SK-N-MC (cell line): Measurements from ENCODE around the gene ARHGAP23.

Source experiments
- DNase-seq: peaks from one replicate; pipeline ENCODE4 v3.0.0-alpha.2; 2011; ENCODE audit warnings: low read depth, low spot score
- H3K27ac ChIP-seq: fragments of 200-600 bp; sonication (generic); 2 replicates; pipeline ENCODE4 v1.5.1; 2016; ENCODE audit warnings: mixed run types
- H3K36me3 ChIP-seq: fragments of 200-600 bp; sonication (generic); 2 replicates; pipeline ENCODE4 v1.6.1; 2017; ENCODE audit warnings: antibody characterized with exemption, low read length, mixed read lengths; ENCODE audit not compliant: insufficient read depth
- H3K4me3 ChIP-seq: fragments of 200-600 bp; sonication (generic); 2 replicates; pipeline ENCODE4 v1.5.1; 2016
- H3K9ac ChIP-seq: fragments of 200-600 bp; sonication (generic); 2 replicates; pipeline ENCODE4 v1.8.0; 2017; ENCODE audit warnings: mixed run types, mixed read lengths; ENCODE audit not compliant: insufficient read length
- H3K9me3 ChIP-seq: fragments of 200-600 bp; sonication (generic); 2 replicates; pipeline ENCODE4 v1.6.1; 2017; ENCODE audit warnings: low read depth, mild to moderate bottlenecking, antibody characterized with exemption, low read length, moderate library complexity, mixed read lengths
- EZH2 ChIP-seq: fragments of 200-600 bp; sonication (generic); IDR thresholded peaks from one replicate; pipeline ENCODE4 v1.6.1; 2017; ENCODE audit warnings: antibody characterized with exemption
- FOXP2 ChIP-seq: optimal IDR thresholded peaks from 2 replicates; pipeline ENCODE3; 2011; ENCODE audit warnings: mild to moderate bottlenecking, moderate library complexity; ENCODE audit not compliant: insufficient read depth; ENCODE audit errors: extremely low read length, control extremely low read depth
- POLR2AphosphoS5 ChIP-seq: IDR thresholded peaks from 2 replicates; pipeline ENCODE4 v1.6.1; 2012; ENCODE audit warnings: mild to moderate bottlenecking, low read depth, low read length, borderline replicate concordance

ARHGAP23 gene

DNA sequence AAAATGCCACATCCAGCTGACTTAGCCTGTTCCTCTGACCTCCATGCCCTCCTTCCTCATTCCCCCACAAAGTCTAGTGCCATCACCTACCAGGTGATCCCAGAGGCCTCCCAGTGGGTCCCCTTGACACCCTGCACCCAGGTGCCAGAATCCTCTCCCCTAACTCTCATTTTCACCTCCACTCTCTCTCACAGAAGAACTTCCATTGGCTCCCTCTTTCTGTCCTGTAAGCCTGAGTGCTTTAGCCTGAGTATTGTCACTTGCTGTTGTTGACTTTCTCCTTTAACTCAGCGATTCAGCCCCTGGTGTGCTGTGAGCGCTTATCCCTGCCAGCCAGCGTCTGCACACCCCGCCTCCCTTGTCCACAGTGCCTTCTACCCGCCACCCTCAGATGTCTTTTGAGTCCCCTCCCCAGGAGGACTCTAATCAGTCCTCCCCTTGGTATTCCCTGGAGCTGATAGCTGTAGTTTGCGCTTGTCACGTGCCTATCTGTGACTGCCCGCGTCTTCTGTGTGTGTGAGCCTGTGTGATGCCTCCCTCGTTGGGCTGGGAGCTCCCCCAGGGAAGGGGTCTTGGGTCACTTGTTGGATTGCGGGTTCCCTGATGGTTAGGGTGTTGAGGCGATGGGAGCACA is 31.9 kb downstream of the ARHGAP23 start:
- H3K9ac ChIP-seq, result no peak overlapping the region
- no peak for DNase-seq
- peaks cover 8% of the 10 kb centered on the region; the same call in 1 of the 2 replicates for H3K36me3 ChIP-seq
- H3K9me3 ChIP-seq, result no peaks in the 10 kb centered on the region
- TF ChIP-seq POLR2AphosphoS5 (no peak), EZH2 (no peak), FOXP2 (no peak)
- H3K4me3 ChIP-seq, result no peak overlapping the region
- H3K27ac ChIP-seq, result peak overlapping the region; percentile 46

DNA sequence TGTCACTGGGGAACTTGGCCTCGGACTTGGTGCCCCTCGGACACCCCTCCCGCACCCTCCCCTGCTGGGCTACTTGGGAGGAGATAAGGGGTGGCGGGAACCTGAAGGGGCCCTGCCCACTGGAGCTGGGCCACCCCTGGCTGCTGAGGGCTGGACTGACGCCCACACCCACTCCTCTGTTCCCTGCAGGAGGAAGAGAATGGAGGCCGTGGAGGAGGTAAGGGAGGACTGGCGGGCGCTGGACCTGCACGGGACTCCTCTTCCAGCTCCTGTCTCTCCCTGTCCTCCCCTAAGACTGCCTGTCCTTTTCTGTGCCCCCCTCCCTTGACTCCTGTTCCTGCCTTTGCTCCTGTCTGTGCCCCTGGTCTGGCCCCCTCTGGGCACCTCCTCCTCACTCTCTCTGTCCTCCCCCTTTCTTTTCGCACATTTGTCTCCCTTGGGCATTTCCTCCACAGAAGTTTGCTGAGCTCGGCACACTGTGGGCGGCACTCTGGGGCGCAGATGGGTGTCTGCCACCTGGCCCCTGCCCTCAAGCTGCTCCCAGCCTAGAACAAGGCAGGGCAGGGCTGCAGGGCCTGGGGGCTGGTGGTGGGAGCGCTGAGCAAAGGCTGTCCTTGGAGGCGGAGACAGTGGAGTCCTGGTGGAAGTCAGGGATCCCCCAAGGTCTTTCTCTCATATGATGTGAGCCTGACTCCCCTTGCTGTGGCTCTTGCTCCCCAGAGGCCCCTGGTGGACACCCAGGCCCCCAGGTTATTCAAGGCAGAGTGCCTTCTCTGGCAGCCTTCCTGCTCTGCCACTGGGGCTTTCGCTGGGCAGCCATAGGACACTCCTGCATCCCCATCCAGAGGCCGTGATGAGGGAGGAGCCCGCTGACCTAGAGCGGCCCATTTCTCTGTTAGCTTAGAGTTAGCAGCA is 32.7 kb downstream of the ARHGAP23 start:
- Histone ChIP-seq H3K36me3 (peaks cover 9% of the 10 kb centered on the region; the same call in 1 of the 2 replicates), H3K27ac (peak overlapping the region; percentile 31; the same call in 1 of the 2 replicates), H3K9ac (no peak overlapping the region), H3K4me3 (no peak overlapping the region), H3K9me3 (no peaks in the 10 kb centered on the region)
- TF ChIP-seq FOXP2 (no peak), POLR2AphosphoS5 (no peak), EZH2 (no peak)
- no peak for DNase-seq

DNA sequence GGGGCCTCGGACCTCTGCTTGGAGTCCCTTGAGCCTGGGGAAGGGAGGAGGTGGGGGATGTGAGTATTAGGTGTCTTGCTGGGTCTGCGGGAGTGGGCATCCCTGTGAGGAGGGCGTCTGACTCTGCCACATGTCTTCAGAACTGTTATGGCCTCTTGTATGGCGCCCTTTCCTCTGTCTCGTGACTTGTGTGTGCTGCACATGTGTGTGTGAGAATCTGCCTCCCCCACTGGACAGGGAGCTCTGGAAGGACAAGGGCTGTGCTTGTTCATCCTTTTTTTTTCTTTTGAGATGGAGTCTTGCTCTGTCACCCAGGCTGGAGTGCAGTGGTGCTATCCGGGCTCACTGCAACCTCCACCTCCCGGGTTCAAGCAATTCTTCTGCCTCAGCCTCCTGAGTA is 33.4 kb downstream of the ARHGAP23 start:
- Histone ChIP-seq H3K9me3 (no peaks in the 10 kb centered on the region), H3K36me3 (peaks cover 15% of the 10 kb centered on the region; the same call in 1 of the 2 replicates), H3K27ac (no peak overlapping the region), H3K4me3 (no peak overlapping the region), H3K9ac (no peak overlapping the region)
- TF ChIP-seq POLR2AphosphoS5, result no peak
- TF ChIP-seq EZH2, result no peak
- no peak for TF ChIP-seq FOXP2
- DNase-seq, result no peak

DNA sequence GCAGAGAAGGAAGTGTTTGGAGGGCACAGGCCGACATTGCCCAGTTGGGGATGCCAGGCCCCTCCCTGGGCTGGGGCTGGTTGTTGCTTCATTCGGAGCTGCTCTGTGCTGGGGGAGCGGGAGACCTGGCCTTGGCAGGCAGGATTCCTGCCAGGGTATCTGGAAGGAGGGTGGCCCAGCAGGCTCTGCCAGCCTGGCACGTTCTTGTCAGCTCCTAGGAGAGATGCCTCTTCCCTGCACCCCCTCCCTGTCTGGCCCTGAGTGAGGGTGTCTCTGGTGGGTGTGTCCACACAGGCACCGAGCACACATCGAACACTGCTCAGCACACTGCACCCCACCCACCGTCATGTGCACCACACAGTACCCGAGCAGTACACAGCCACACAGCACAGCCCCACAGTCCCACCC is 35.2 kb downstream of the ARHGAP23 start:
- Histone ChIP-seq H3K4me3 (no peak overlapping the region), H3K36me3 (peaks cover 33% of the 10 kb centered on the region; the same call in 1 of the 2 replicates), H3K9ac (no peak overlapping the region), H3K27ac (0 out of 2 replicates have a peak overlapping the region, but pooled peaks have one; percentile 10), H3K9me3 (no peaks in the 10 kb centered on the region)
- no peak for TF ChIP-seq EZH2
- no peak for TF ChIP-seq FOXP2
- TF ChIP-seq POLR2AphosphoS5, result no peak
- DNase-seq, result no peak

DNA sequence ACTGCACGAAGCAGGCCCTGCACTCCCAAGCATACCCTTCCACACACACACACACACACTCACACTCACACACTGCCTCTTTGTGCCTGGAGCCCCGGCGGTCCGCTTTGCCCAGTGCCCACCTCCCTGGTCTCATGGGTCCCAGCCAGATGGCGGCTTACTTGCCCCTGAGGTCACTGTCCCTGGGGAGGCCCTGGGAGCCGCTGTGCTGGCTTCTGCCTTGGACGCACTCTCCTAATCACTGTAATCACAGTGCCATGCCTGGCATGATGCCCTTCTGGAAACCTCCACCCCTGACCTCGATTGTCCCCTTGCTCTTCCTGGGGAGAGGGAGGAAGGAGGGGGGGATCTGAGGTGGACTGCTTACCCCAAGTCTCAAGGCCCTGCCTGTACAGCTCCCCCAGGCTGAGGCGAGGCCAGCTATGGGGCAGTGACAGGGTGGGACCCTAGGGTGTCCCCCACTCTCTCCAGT is 36.0 kb downstream of the ARHGAP23 start:
- peak overlapping the region; percentile 10 for H3K27ac ChIP-seq
- H3K4me3 ChIP-seq, result peak overlapping the region; percentile 84
- TF ChIP-seq FOXP2 (no peak), POLR2AphosphoS5 (no peak)
- no peak for DNase-seq
- peaks cover 33% of the 10 kb centered on the region; the same call in 1 of the 2 replicates for H3K36me3 ChIP-seq
- peak overlapping the region; percentile 24 for H3K9ac ChIP-seq
- H3K9me3 ChIP-seq, result no peaks in the 10 kb centered on the region

DNA sequence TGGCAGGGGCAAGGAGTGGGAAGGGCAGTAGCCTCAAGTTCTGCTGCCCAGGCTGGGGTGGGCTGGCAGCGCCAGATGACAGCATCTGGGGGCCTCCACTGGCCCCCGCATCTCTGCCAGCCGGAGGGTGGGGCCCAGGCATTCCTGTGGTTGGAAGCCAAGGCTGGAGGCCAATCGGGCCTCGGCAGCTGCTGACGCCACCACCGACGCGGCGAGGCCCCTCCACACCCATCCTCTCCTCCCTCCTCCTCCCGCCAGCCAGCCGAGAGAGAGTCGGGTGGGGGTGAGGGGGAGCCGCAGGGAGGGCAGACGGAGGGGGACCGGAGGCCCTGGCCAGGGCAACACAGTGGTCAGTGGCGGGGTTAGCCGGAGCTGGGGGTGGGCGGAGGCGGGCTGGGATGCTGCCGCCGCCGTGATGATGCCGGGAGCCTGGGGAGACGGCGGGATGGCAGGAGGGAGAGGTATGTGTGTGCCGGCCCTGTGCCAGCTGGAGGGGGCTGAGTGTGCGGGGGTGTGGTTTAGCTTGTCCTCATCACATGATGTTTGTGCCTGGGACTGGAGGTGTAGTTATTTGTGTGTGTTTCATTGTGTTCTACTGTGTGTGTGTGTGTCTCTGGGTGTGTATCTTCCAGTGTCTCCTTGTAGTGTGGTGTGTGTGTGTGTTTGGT is 36.6 kb downstream of the ARHGAP23 start:
- TF ChIP-seq POLR2AphosphoS5 (no peak), EZH2 (no peak), FOXP2 (no peak)
- Histone ChIP-seq H3K27ac (peak overlapping the region; percentile 50), H3K36me3 (peaks cover 33% of the 10 kb centered on the region; the same call in 1 of the 2 replicates), H3K9ac (peak overlapping the region; percentile 73), H3K9me3 (no peaks in the 10 kb centered on the region), H3K4me3 (peak overlapping the region; percentile 84)
- no peak for DNase-seq

DNA sequence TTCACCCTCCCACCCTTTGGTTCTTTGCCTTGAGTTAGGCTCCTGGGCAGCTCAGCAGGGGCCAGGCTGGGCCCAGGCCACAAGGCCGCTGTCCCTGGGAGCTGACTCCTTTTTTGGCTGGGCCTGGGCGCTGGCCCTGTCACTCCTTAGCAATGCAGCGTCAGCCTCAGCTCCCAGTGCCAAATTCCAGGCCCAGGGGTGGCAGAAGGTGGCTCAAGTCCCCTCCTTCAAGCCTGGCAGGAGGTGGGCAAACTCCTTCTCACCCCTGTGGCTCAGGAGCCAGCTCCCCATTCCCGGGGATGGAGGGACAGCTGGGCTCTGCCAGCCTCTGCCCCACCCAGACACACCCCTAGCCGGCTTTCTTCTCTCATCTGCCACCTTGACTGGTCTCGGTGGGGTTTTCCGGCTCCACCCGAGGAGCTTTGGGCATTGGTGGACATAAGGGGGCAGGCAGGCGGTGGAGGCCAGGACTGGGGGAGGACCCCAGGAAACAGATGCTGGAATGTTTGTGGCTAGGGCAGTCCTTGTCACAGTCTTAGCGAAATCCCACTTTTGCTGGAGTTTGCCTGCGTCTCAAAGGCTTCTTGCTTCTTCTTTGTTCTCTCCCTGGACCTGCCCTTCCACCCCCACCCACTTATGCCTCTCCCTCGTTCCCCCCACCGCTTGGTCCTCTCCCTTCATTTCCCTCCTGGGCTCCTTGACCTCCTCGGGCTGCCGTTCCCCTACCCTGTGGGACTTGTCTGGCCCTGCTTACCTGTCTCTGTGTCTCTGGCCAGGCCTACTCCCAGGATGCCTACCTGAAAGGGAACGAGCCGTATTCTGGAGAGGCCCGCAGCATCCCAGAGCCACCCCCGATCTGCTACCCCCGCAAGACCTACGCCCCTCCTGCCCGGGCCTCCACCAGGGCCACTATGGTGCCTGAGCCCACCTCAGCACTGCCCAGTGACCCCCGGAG is 37.4 kb downstream of the ARHGAP23 start:
- TF ChIP-seq FOXP2 (no peak), POLR2AphosphoS5 (no peak), EZH2 (no peak)
- no peaks in the 10 kb centered on the region for H3K9me3 ChIP-seq
- no peak for DNase-seq
- H3K36me3 ChIP-seq, result peaks cover 33% of the 10 kb centered on the region; the same call in 1 of the 2 replicates
- peak overlapping the region; percentile 50 for H3K27ac ChIP-seq
- peak overlapping the region; percentile 73 for H3K9ac ChIP-seq
- peak overlapping the region; percentile 84 for H3K4me3 ChIP-seq
